Daoy (cell line): Measurements from ENCODE around the gene PNN. TPM values are rescaled to one million over a fixed set of nuclear protein-coding genes. Genes with fewer than 3 reads are reported as not detected.

ENCODE experiments used
- DNase-seq: peaks from one replicate; pipeline ENCODE4 v3.0.0-alpha.2; 2015; ENCODE audit warnings: low read depth
- total RNA-seq: library from RNA; depleted of rRNA; stranded (reverse); fragments of >200 nt; shearing (Covaris generic); gene quantifications from 2 replicates; pipeline ENCODE4 v1.2.3, GENCODE V29; 2014; rRNA removed

PNN gene
- total RNA-seq, 1 experiment from 2014 or later: 43.9 TPM

- DNase-seq: no peak
These were observed 54.6 kb downstream of the PNN start for GRCh38 chr14:39229601-39230110.

GRCh38 chr14:39230416-39231035 is 55.5 kb downstream of the PNN start:
- peak; percentile 23 for DNase-seq

GRCh38 chr14:39231751-39232553 is 56.9 kb downstream of the PNN start:
- DNase-seq: peak; percentile 37

Other genes starting within 250 kb of the PNN start
- gene SEC23A, start 72.0 kb upstream of the PNN start, total RNA-seq: 146 and 190 TPM in 2 replicates
- 68.2 and 92.5 TPM in 2 replicates for gene GEMIN2, start 60.9 kb upstream of the PNN start, total RNA-seq
- 23.4 and 25.9 TPM in 2 replicates for gene TRAPPC6B, start 4.9 kb upstream of the PNN start, total RNA-seq
- gene MIA2, start 58.7 kb downstream of the PNN start, total RNA-seq: 19.1 and 27.7 TPM in 2 replicates